ENCODE data around the gene DHX57.

Gene DHX57

DNA sequence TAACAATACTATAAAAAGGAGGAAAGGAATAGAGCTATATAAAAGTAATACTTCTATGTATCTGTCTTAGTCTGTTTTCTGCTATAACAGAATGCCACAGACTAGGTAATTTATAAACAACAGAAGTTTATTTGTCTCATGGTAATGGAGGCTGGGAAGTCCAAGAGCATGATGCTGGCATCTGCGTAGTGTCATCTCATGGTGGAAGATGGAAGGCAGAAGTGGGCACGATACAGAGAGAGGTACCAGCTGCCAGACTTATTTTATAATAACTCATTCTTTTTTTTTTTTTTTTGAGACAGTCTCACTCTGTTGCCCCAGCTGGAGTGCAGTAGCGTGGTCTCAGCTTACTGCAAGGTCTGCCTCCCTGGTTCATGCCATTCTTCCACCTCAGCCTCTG lies 4.3 kb downstream of the DHX57 start:
- no peak for DNase-seq (ENCODE audit: low spot score)

- no peak for DNase-seq (ENCODE audit: low spot score)
Measured at GRCh38 chr2:38866773-38867443, 8.8 kb downstream of the DHX57 start.

DNA sequence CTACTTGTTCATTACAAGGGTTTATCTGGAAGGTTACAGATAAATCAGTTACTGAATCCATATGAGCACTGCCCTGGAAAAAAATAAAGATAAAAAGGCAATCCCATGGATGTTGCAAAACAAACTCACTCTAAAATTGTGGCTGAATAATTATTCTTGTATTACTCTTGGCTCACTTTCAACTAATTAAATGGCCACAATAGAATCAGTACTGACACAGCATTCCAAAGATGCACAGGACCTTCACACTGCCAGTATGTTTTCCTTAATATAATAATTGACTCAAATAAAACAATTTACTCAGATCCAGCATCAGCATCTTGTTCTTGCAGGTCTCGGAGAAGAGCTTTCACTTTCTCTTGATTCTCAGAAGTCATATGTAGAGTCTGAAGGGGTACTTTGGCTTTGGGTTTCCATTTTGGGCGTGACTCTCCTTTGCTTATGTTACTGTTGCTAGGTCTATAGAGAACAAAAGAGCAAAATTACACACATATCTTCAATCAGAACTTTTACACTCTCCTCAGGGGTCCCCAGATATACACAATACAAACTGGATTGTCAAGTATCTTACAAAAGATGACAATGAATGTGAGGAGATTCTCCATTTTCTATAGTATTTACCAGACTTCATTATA lies 12.6 kb downstream of the DHX57 start:
- DNase-seq (ENCODE audit: low spot score), result no peak

DNA sequence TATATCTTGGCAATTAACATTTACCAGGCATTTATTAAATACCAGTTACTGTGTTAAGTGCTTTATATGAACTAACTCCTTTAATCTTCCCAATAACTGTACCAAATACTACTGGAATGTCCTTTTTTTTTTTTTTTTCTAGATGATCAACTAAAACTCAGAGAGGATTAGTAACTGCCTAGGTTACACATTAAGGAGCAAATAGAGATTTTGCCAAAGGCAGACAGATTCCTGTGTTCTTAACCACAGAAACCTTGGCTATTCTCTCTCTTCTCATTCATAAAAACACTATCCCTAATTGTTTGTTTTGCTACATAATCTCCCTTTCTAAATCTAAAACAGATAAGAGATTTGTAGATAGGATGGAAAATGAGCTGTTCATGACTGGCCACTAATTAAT lies 13.3 kb downstream of the DHX57 start:
- no peak for DNase-seq (ENCODE audit: low spot score)

- DNase-seq (ENCODE audit: low spot score), result no peak
Measured at GRCh38 chr2:38856165-38856564, 19.6 kb downstream of the DHX57 start.

DNA sequence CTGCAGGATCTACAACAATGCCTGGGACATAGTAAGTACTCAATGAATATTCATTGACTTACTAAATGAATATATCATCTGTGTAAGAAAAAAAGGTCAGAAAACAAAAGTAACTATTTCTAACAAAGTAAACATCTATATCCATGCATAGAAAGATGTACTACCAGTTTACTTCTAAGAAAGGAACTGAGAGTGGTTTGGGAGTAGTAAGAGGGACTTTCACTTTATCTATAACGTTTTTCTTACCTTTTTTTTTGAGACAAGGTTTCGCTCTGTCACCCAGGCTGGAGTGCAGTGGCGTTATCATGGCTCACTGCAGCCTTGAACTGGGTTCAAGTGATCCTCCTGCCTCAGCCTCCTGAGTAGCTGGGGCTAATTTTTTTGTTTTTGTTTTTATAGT lies 25.7 kb downstream of the DHX57 start:
- no peak for DNase-seq (ENCODE audit: low spot score)

- no peak for DNase-seq (ENCODE audit: low spot score)
Measured at GRCh38 chr2:38836791-38837190, 38.9 kb downstream of the DHX57 start.

- no peak for DNase-seq (ENCODE audit: low spot score)
Measured at GRCh38 chr2:38835990-38836389, 39.7 kb downstream of the DHX57 start.

GRCh38 chr2:38835015-38835601 lies 40.6 kb downstream of the DHX57 start:
- peak; percentile 49 for DNase-seq (ENCODE audit: low spot score)

- no peak for DNase-seq (ENCODE audit: low spot score)
Measured at GRCh38 chr2:38830526-38831159, 45.1 kb downstream of the DHX57 start.

DNA sequence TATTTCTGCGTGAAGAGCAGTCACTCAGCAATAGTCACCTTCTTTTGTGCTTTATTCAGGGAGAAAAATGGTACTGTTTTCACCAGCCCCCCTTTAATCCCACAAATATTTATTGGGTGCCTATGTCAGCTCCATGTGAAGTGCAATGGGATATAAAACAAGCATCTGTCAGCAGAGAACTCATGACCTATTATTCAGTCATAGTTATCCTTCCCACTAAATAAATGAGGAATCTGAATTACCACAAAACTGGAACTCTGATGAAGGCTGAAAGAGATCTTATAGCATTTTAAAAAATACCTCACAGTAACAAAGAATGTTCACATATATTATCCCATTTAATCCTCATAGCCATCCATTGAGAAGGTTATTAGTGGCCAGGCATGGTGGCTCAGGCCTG lies 45.8 kb downstream of the DHX57 start:
- no peak for DNase-seq (ENCODE audit: low spot score)

DNA sequence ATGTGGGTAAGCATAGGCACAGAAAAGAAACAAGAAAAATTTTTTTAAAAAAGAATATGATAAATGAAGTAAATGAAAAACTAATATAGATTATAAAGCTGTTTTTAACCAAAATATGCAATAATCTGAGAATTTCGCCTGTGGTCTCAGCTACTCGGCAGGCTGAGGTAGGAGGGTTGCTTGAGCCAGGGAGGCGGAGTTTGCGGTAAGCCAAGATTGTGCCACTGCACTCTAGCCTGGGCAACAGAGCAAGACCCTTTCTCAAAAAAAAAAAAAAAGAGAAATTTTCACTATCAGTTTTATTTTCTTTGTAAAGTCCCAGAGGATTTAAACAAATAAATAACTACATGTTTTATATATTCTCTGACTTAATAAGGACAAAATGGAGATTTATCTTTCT lies 47.3 kb downstream of the DHX57 start:
- DNase-seq (ENCODE audit: low spot score), result no peak

DNA sequence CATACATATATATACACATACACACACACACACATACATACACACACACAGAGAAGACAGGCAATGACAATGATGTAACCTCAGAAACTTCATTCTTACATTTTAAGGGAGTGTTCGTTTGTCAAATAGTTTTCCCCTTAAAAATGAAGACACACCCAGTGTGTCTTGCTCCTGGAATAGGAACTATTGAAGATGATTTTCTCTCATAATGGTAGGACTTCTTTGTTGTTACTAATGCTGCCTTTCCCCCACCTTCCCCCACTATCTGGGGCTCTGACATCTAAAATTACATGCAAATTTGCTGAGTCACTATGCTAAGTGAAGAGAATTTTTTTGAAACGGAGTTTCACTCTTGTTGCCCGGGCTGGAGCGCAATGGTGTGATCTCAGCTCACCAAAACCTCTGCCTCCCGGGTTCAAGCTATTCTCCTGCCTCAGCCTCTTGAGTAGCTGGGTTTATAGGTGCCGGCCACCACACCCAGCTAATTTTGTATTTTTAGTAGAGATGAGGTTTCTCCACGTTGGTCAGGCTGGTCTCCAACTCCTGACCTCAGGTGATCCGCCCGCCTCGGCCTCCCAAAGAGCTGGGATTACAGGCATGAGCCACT lies 48.1 kb downstream of the DHX57 start:
- peak; percentile 59 for DNase-seq (ENCODE audit: low spot score)

- DNase-seq (ENCODE audit: low spot score), result no peak
Measured at GRCh38 chr2:38825956-38826355, 49.8 kb downstream of the DHX57 start.

DNA sequence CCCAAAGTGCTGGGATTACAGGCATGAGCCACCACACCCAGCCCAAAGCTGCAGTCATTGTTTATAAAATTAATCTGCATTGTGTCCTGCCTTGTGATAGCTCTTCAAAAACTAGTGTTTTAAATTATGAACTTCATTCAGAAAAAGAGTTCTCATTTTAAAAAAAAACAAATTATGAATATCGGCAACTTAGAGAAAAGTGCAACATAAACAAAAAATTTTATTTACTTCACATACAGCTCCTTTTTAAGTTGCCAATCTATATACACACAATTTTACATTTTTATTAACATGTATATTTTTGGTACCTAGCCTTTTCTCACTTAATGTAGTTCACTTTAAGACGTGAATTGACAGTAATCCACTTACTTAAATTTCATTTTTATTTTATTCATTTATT lies 50.8 kb downstream of the DHX57 start:
- no peak for DNase-seq (ENCODE audit: low spot score)

DNA sequence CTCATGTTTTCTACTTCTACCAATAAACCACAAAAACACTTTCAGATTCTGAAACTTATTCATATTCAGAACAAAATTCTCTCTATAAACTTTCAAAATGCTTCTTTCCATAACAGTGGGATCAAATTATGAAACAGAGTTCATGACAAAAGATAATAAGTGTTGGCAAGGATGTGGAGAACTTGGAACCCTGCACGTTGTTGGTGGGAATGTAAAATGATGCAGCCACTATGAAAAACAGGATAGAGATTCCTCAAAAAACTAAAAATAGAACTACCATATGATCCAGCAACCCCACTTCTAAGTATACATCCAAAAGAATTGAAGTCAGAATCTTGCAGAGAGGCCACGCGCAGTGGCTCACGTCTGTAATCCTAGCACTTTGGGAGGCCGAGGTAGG lies 52.3 kb downstream of the DHX57 start:
- no peak for DNase-seq (ENCODE audit: low spot score)

- no peak for DNase-seq (ENCODE audit: low spot score)
Measured at GRCh38 chr2:38818565-38818964, 57.2 kb downstream of the DHX57 start.

DNA sequence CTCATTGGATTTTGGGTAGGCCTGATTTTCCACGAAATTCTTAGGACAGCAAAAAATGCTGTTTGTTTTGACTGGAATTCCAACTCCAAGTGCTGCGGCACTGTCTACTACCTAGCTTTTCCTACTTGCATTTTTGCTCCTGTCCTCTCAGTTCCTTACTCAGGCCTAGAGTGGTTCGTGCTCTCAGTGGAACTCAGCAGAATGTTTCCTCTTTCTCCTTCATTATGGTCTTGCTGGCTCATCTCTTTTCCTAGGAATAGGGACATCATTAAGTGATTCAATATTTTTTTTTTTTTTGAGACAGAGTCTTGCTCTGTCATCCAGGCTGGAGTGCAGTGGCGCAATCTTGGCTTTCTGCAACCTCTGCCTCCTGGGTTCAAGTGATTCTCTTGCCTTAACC lies 59.8 kb downstream of the DHX57 start:
- DNase-seq (ENCODE audit: low spot score), result no peak

- DNase-seq (ENCODE audit: low spot score), result no peak
Measured at GRCh38 chr2:38810488-38810887, 65.2 kb downstream of the DHX57 start.

DNA sequence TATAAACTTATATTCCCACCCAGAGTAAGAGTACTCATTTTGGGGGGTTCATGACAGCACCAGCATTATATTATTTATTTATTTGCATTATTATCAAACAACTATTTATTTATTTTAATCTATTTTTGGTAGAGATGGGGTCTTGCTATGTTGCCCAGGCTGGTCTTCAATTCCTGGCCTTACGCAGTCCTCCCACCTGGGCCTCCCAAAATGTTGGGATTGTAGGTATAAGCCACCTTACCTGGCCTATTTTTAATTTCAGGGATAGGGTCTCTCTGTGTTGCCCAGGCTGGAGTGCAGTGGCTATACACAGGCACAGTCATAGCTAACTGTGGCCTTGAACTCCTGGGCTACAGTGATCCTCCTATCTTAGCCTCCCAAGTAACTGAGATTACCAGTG lies 67.1 kb downstream of the DHX57 start:
- DNase-seq (ENCODE audit: low spot score), result no peak

DNA sequence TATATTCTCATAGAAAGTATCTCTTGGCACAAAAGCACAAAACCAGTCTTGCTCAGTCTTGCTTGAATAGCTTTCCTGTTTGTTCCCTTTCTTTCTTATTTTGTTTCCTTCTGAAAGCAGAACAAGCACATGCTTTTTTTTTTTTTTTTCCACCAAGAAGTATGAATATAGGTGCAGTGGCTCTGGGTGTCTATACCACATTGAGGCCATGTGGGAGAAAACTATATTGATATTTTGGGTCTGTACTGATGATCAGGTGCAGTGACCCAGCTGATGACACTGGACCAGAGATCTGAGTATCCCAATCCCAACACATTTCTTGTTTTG lies 69.0 kb downstream of the DHX57 start:
- no peak for DNase-seq (ENCODE audit: low spot score)

DNA sequence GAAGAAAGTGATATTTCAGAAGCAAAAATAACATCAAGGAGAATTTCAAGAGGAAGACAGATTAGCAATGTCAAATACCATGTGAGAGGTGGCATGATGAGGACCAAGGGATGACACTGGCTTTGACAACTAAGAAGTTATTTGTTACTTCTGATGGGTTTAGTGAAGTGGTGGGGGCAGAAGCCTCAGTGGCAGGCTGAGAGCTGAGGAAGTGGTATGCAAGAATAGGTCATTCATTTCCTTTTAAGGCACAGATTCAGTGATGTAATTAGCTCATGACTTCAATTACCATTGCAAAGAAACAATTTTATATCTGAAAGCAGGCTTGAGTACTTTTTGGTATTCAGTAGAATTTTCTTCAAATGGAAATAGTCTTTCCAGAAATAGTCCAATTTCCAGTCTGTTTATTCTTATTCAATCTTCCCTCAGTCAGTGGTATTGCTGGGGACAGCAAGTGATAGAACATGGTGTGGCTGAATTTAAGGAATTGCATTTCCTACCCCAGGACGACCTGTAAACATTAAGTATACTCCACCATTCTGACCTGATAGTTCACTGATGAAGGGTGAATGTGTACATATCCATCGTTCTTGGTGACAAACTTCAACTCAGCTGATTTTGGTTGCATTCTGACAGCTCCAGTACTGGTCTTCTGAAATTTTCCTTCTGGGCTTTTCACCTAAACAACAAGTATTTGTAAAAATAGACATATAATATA lies 69.6 kb downstream of the DHX57 start:
- DNase-seq (ENCODE audit: low spot score), result no peak
